Endothelial cell (in vitro differentiated cells): Measurements from ENCODE around the gene ECI1. TPM values are rescaled to one million over a fixed set of nuclear protein-coding genes. Genes with fewer than 3 reads are reported as not detected.

Experiments used
- DNase-seq: peaks from one replicate; pipeline ENCODE4 v3.0.0; 2021; ENCODE audit warnings: low spot score
- H3K27ac Mint-ChIP-seq: one replicate; pipeline ENCODE4 v1.8.0; 2021; ENCODE audit warnings: mixed read lengths, inconsistent platforms; ENCODE audit not compliant: unreplicated experiment
- H3K27me3 Mint-ChIP-seq: one replicate; pipeline ENCODE4 v1.8.0; 2021; ENCODE audit warnings: mild to moderate bottlenecking, moderate library complexity, mixed read lengths, inconsistent platforms; ENCODE audit not compliant: unreplicated experiment
- H3K36me3 Mint-ChIP-seq: one replicate; pipeline ENCODE4 v1.8.0; 2021; ENCODE audit warnings: mild to moderate bottlenecking, low read depth, mixed read lengths, inconsistent platforms; ENCODE audit not compliant: unreplicated experiment
- H3K4me1 Mint-ChIP-seq: one replicate; pipeline ENCODE4 v1.8.0; 2021; ENCODE audit warnings: mild to moderate bottlenecking, mixed read lengths, inconsistent platforms; ENCODE audit not compliant: unreplicated experiment
- H3K4me3 Mint-ChIP-seq: one replicate; pipeline ENCODE4 v1.8.0; 2021; ENCODE audit warnings: mild to moderate bottlenecking, mixed read lengths, inconsistent platforms; ENCODE audit not compliant: unreplicated experiment
- H3K9me3 Mint-ChIP-seq: one replicate; pipeline ENCODE4 v1.8.0; 2021; ENCODE audit warnings: mixed read lengths, inconsistent platforms; ENCODE audit not compliant: unreplicated experiment
- total RNA-seq: library from RNA; stranded (reverse); fragmentation: NEBNext Ultra II Directional; extraction: Animal tissue kit (Norgen Biotek cat#: 25700); gene quantifications from one replicate; pipeline ENCODE4 v1.2.1, GENCODE V29; 2021; ENCODE audit not compliant: unreplicated experiment
- TF ChIP-seq, protein P1 (sequence below): fragments of 200-600 bp; sonication (generic); IDR thresholded peaks from one replicate; pipeline ENCODE4 v1.5.0; 2021; ENCODE audit warnings: antibody characterized with exemption; ENCODE audit not compliant: unreplicated experiment

The ECI1 gene
- total RNA-seq, 1 donor from 2014 or later: 27.1 TPM

GRCh38 chr16:2235695-2236336, 15.6 kb downstream of the ECI1 start:
- Mint-ChIP-seq H3K4me1 (no peaks in the 10 kb centered on the region), H3K9me3 (no peaks in the 10 kb centered on the region), H3K36me3 (no peaks in the 10 kb centered on the region), H3K27me3 (peaks cover 9% of the 10 kb centered on the region), H3K4me3 (no peak overlapping the region), H3K27ac (no peak overlapping the region)
- TF ChIP-seq, protein P1, sequence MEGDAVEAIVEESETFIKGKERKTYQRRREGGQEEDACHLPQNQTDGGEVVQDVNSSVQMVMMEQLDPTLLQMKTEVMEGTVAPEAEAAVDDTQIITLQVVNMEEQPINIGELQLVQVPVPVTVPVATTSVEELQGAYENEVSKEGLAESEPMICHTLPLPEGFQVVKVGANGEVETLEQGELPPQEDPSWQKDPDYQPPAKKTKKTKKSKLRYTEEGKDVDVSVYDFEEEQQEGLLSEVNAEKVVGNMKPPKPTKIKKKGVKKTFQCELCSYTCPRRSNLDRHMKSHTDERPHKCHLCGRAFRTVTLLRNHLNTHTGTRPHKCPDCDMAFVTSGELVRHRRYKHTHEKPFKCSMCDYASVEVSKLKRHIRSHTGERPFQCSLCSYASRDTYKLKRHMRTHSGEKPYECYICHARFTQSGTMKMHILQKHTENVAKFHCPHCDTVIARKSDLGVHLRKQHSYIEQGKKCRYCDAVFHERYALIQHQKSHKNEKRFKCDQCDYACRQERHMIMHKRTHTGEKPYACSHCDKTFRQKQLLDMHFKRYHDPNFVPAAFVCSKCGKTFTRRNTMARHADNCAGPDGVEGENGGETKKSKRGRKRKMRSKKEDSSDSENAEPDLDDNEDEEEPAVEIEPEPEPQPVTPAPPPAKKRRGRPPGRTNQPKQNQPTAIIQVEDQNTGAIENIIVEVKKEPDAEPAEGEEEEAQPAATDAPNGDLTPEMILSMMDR: no peak
- DNase-seq: no peak

DNA sequence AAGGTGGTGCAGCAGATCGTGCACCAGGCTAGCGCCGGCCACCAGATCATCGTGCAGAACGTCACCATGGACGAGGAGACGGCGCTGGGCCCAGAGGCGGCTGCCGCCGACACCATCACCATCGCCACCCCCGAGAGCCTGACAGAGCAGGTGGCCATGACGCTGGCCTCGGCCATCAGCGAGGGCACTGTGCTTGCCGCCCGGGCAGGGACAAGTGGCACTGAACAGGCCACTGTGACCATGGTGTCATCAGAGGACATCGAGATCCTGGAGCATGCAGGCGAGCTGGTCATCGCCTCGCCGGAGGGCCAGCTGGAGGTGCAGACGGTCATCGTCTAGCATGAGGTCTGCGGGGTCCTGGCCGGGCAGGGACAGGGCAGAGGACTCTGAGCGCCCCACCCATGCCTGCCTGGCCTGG, 16.1 kb downstream of the ECI1 start:
- H3K9me3 Mint-ChIP-seq: no peaks in the 10 kb centered on the region
- H3K4me3 Mint-ChIP-seq: no peak overlapping the region
- TF ChIP-seq, protein P1: no peak
- DNase-seq: no peak
- H3K27ac Mint-ChIP-seq: no peak overlapping the region
- no peaks in the 10 kb centered on the region for H3K36me3 Mint-ChIP-seq
- H3K4me1 Mint-ChIP-seq: no peaks in the 10 kb centered on the region
- H3K27me3 Mint-ChIP-seq: peaks cover 9% of the 10 kb centered on the region

- H3K27ac Mint-ChIP-seq: no peak overlapping the region
- no peak for DNase-seq
- no peaks in the 10 kb centered on the region for H3K9me3 Mint-ChIP-seq
- H3K4me1 Mint-ChIP-seq: no peaks in the 10 kb centered on the region
- H3K4me3 Mint-ChIP-seq: no peak overlapping the region
- no peaks in the 10 kb centered on the region for H3K36me3 Mint-ChIP-seq
- TF ChIP-seq, protein P1: no peak
- H3K27me3 Mint-ChIP-seq: peaks cover 9% of the 10 kb centered on the region
Measured at GRCh38 chr16:2234813-2235170, 16.6 kb downstream of the ECI1 start.

DNA sequence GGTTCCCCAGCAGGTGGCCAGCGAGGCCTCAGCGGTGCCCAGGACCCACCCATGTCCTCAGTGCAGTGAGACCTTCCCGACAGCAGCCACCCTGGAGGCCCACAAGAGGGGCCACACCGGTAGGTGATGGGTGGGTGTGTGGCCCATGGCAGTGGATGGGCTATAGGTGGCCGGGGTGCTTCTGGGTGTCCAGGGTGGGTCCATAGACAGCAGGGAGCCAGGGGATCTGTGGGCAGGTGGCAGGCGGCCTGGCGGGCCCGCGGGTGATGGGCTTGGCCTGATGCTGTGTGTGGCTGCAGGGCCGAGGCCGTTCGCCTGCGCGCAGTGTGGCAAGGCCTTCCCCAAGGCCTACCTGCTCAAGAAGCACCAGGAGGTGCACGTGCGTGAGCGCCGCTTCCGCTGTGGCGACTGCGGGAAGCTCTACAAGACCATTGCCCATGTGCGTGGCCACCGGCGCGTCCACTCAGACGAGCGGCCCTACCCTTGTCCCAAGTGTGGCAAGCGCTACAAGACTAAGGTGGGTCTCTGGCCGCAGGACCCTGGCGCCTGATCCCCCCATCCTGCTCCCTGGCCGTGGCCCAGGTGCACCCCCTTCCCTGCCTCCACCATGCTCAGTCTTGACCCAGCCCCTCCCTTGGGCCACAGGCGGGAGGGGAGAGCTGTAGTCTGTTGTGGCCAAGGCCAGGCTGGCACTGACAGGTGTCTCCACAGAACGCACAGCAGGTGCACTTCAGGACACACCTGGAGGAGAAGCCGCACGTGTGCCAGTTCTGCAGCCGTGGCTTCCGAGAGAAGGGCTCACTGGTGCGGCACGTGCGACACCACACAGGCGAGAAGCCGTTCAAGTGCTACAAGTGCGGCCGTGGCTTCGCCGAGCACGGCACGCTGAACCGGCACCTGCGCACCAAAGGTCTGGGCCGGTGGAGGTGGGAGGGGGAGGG, 17.2 kb downstream of the ECI1 start:
- no peak for DNase-seq
- TF ChIP-seq, protein P1: no peak
- Mint-ChIP-seq H3K27me3 (peaks cover 9% of the 10 kb centered on the region), H3K9me3 (no peaks in the 10 kb centered on the region), H3K27ac (no peak overlapping the region), H3K36me3 (no peaks in the 10 kb centered on the region), H3K4me3 (no peak overlapping the region), H3K4me1 (no peaks in the 10 kb centered on the region)
